A549 (cell line): ENCODE results near the gene THYN1. TPM values are rescaled to one million over a fixed set of nuclear protein-coding genes. Genes with fewer than 3 reads are reported as not detected.
"Not testable (repeated sequence)": the region's sequence is repeated elsewhere in the genome, so short reads cannot be mapped to it uniquely, and the experiment has no call there.

ENCODE experiments used
- ATAC-seq, 2 experiments: fragments of 200-7000 bp in 1 of 2; fragments of >200 bp in 1 of 2; cut with Nextera tagmentation in 1 of 2; cut with Tn5 transposase in 1 of 2; 3 replicates each; pipeline versions ENCODE4 v1.8.0 to v1.9.1; 2018 to 2020; ENCODE audit warnings: mild to moderate bottlenecking in 1 of 2, moderate library complexity in 1 of 2
- CTCF ChIA-PET: fragments of 300-600 bp; sonication (Branson Sonifier 250); formaldehyde crosslinking; extraction: SDS; loops from one replicate; lab custom pipeline; 2021; ENCODE audit warnings: antibody characterized with exemption, inconsistent platforms; lab: Yijun Ruan, JAX
- POLR2A ChIA-PET: fragments of 350-600 bp; formaldehyde crosslinking; extraction: SDS; loops from one replicate; lab custom pipeline; 2021; ENCODE audit warnings: antibody characterized with exemption, inconsistent platforms; lab: Yijun Ruan, JAX
- DNase-seq, 2 experiments: peaks; one replicate each; pipeline versions ENCODE4 v3.0.0 to v3.0.0-alpha.2; 2011 to 2016; ENCODE audit warnings: low read depth in 1 of 2, low spot score in 1 of 2
- FAIRE-seq: peaks from 2 replicates; lab custom pipeline; 2011; peaks lifted over from hg19 to GRCh38; lab: Jason Lieb, UNC
- H3K27ac ChIP-seq, 2 experiments: fragments of >200 bp; sonication (Bioruptor Twin); formaldehyde crosslinking; 3 replicates each; pipeline ENCODE4 v1.5.1; 2016 to 2017
- H3K4me1 ChIP-seq: fragments of >200 bp; sonication (Bioruptor Twin); formaldehyde crosslinking; 3 replicates; pipeline ENCODE4 v1.6.1; 2016
- H3K4me2 ChIP-seq: fragments of >200 bp; sonication (Bioruptor Twin); formaldehyde crosslinking; 3 replicates; pipeline ENCODE4 v1.6.1; 2016
- H3K4me3 ChIP-seq: fragments of >200 bp; sonication (Bioruptor Twin); formaldehyde crosslinking; 3 replicates; pipeline ENCODE4 v1.5.1; 2016
- H3K9me3 ChIP-seq: fragments of >200 bp; sonication (Bioruptor Twin); formaldehyde crosslinking; 3 replicates; pipeline ENCODE4 v1.6.1; 2016
- BCL3 ChIP-seq: fragments of >200 bp; sonication (Bioruptor Twin); formaldehyde crosslinking; IDR thresholded peaks from 3 replicates; pipeline ENCODE4 v1.6.1; 2016
- CBX2 ChIP-seq: fragments of 200-600 bp; sonication (generic); IDR thresholded peaks from 2 replicates; pipeline ENCODE4 v1.6.1; 2016; ENCODE audit warnings: low read depth, mild to moderate bottlenecking, borderline replicate concordance
- CEBPB ChIP-seq, 2 experiments: fragments of >200 bp in 1 of 2; sonication (Bioruptor Twin) in 1 of 2; formaldehyde crosslinking in 1 of 2; IDR thresholded peaks; 2 replicates each; pipeline ENCODE4 v1.6.1; 2012 to 2016
- CHD4 ChIP-seq: fragments of 200-600 bp; sonication (generic); IDR thresholded peaks from 2 replicates; pipeline ENCODE4 v1.6.1; 2016; ENCODE audit warnings: antibody characterized with exemption, mild to moderate bottlenecking, borderline replicate concordance
- FOXS1 ChIP-seq: fragments of 250-450 bp; sonication (Bioruptor Pico); IDR thresholded peaks from 2 replicates; pipeline ENCODE4 v1.5.0; 2020; ENCODE audit warnings: mild to moderate bottlenecking, moderate library complexity
- GATA3 ChIP-seq: IDR thresholded peaks from 2 replicates; pipeline ENCODE4 v1.6.1; 2012; ENCODE audit warnings: borderline replicate concordance
- HDAC2 ChIP-seq: fragments of 200-600 bp; sonication (generic); IDR thresholded peaks from 2 replicates; pipeline ENCODE4 v1.6.1; 2016
- HEYL ChIP-seq: fragments of 250-450 bp; sonication (Bioruptor Pico); IDR thresholded peaks from 2 replicates; pipeline ENCODE4 v1.8.0; 2021; ENCODE audit warnings: mild to moderate bottlenecking, moderate library complexity
- HOXA7 ChIP-seq: fragments of 250-450 bp; sonication (Bioruptor Pico); IDR thresholded peaks from 2 replicates; pipeline ENCODE4 v1.5.0; 2020; ENCODE audit warnings: mild to moderate bottlenecking, moderate library complexity
- HOXB5 ChIP-seq: fragments of 250-450 bp; sonication (Bioruptor Pico); IDR thresholded peaks from 2 replicates; pipeline ENCODE4 v1.5.0; 2020; ENCODE audit warnings: mild to moderate bottlenecking, moderate library complexity
- MYC ChIP-seq: IDR thresholded peaks from 2 replicates; pipeline ENCODE4 v1.6.1; 2012; ENCODE audit warnings: mild to moderate bottlenecking, inconsistent platforms, low read length, improper control_type of control experiment, borderline replicate concordance
- NFE2L2 ChIP-seq: fragments of 150-350 bp; conservative IDR thresholded peaks from 2 replicates; pipeline ENCODE4 v1.6.1; 2014; ENCODE audit warnings: low read length
- NPAS2 ChIP-seq: fragments of 250-450 bp; sonication (Bioruptor Pico); IDR thresholded peaks from 2 replicates; pipeline ENCODE4 v1.8.0; 2022; ENCODE audit warnings: mild to moderate bottlenecking, moderate library complexity, borderline replicate concordance
- PHF8 ChIP-seq: fragments of 200-600 bp; sonication (generic); IDR thresholded peaks from 2 replicates; pipeline ENCODE4 v1.6.1; 2016; ENCODE audit warnings: low read depth, mild to moderate bottlenecking, antibody characterized with exemption, moderate library complexity, borderline replicate concordance
- RARB ChIP-seq: fragments of 250-450 bp; sonication (Bioruptor Pico); IDR thresholded peaks from 2 replicates; pipeline ENCODE4 v1.8.0; 2021; ENCODE audit warnings: mild to moderate bottlenecking, moderate library complexity
- RCOR1 ChIP-seq: fragments of 150-350 bp; IDR thresholded peaks from 2 replicates; pipeline ENCODE4 v1.6.1; 2014; ENCODE audit warnings: antibody characterized with exemption, low read length, low read depth
- RNF2 ChIP-seq: fragments of 200-600 bp; sonication (generic); IDR thresholded peaks from 2 replicates; pipeline ENCODE4 v1.6.1; 2016; ENCODE audit warnings: low read depth, mild to moderate bottlenecking, antibody characterized with exemption, moderate library complexity, borderline replicate concordance
- WGBS: methylation state at CpG from one replicate; pipeline ENCODE4 v1.1.6; 2017; ENCODE audit errors: missing lambda C conversion rate; 5-methylcytosine and 5-hydroxymethylcytosine counted together
- polyA plus RNA-seq, 4 experiments: library from polyadenylated mRNA; depleted of rRNA in 3 of 4; stranded (reverse); fragments of >200 nt; fragmentation: RNase III in 1 of 4; extraction: RNeasy Plus Mini Kit Qiagen cat#74134 plus additional on column Dnase treatment in 1 of 4; gene quantifications; 2 replicates in 3 of 4; 3 replicates in 1 of 4; pipeline ENCODE4 v1.2.3, GENCODE V29; 2011 to 2017

Gene THYN1
- polyA plus RNA-seq, 2 of the 4 experiments (the other 2 are of a cell fraction), result 20.8 to 27.9 TPM

- no peak overlapping the region for H3K4me2 ChIP-seq
- no peak for TF ChIP-seq BCL3
- no peak for TF ChIP-seq CEBPB (IDR thresholded peaks at IDR 0.05)
- no peak for TF ChIP-seq HOXA7 (CRISPR knock-in tag)
- H3K9me3 ChIP-seq, result no peaks in the 10 kb centered on the region
- H3K4me3 ChIP-seq, result no peak overlapping the region
- ChIA-PET CTCF (interaction anchor here (1.0 kb wide), 1 partner anchor 20 kb away, joined by 4 read pairs; no protein-coding TSS in a partner anchor), POLR2A (no interaction called here)
- no peaks in the 10 kb centered on the region for H3K4me1 ChIP-seq
- 66% methylated on average over 21 of the region's 22 CpGs for WGBS
- no peak for FAIRE-seq
- H3K27ac ChIP-seq, result no peak overlapping the region
- no peak for ATAC-seq
- no peak for DNase-seq
Measured at GRCh38 chr11:134282121-134283045, 29.2 kb upstream of the THYN1 start.

GRCh38 chr11:134281635-134282034 is 28.5 kb upstream of the THYN1 start:
- H3K9me3 ChIP-seq, ATAC-seq, H3K4me2 ChIP-seq, H3K4me1 ChIP-seq, H3K4me3 ChIP-seq, DNase-seq, H3K27ac ChIP-seq, POLR2A ChIA-PET, FAIRE-seq: not testable (repeated sequence)
- CTCF ChIA-PET, result interaction anchor here (1.0 kb wide), 1 partner anchor 20 kb away, joined by 4 read pairs; no protein-coding TSS in a partner anchor
- no CpG with 5 or more reads among the region's 17 CpGs for WGBS

- ChIA-PET CTCF (no interaction called here), POLR2A (no interaction called here)
- 48% methylated on average over 4 of the region's 4 CpGs for WGBS
- no peak overlapping the region for H3K4me3 ChIP-seq
- no peak overlapping the region for H3K27ac ChIP-seq
- H3K4me1 ChIP-seq, result peaks cover 3% of the 10 kb centered on the region; the same call in 1 of the 3 replicates
- FAIRE-seq, result no peak
- no peaks in the 10 kb centered on the region for H3K9me3 ChIP-seq
- TF ChIP-seq PHF8 (no peak), RCOR1 (no peak), RNF2 (no peak), CHD4 (no peak), MYC (no peak), HDAC2 (no peak), NPAS2 (CRISPR knock-in tag) (no peak), HEYL (no peak), GATA3 (no peak), HOXB5 (CRISPR knock-in tag) (no peak), RARB (no peak), NFE2L2 (no peak), CBX2 (no peak)
- DNase-seq, result no peak
- H3K4me2 ChIP-seq, result no peak overlapping the region
- ATAC-seq, result no peak
Measured at GRCh38 chr11:134278356-134278755, 25.2 kb upstream of the THYN1 start.

- no peak overlapping the region for H3K4me2 ChIP-seq
- no peak overlapping the region for H3K27ac ChIP-seq
- peaks cover 3% of the 10 kb centered on the region; the same call in 1 of the 3 replicates for H3K4me1 ChIP-seq
- no peak overlapping the region; the same call in 2 of the 3 replicates for H3K4me3 ChIP-seq
- ChIA-PET POLR2A (no interaction called here), CTCF (interaction anchor here (0.9 kb wide), 1 partner anchor 16 kb away, joined by 3 read pairs; no protein-coding TSS in a partner anchor)
- DNase-seq (no peak), FAIRE-seq (no peak), ATAC-seq (no peak)
- H3K9me3 ChIP-seq, result no peaks in the 10 kb centered on the region
- 69% methylated on average over 32 of the region's 36 CpGs for WGBS
- no peak for TF ChIP-seq CHD4
- TF ChIP-seq NFE2L2, result no peak
- TF ChIP-seq CBX2, result no peak
- TF ChIP-seq FOXS1 (CRISPR knock-in tag), result no peak
- no peak for TF ChIP-seq RARB
- no peak for TF ChIP-seq BCL3
- TF ChIP-seq, all 56 proteins: peak for 0
Measured at GRCh38 chr11:134277183-134278001, 24.2 kb upstream of the THYN1 start.
